K562 (cell line): Measurements from ENCODE around the gene EYA2. TPM values are rescaled to one million over a fixed set of nuclear protein-coding genes. Genes with fewer than 3 reads are reported as not detected.

Source experiments
- ATAC-seq: fragments of 200-7000 bp; cut with Tn5 transposase; 3 replicates; pipeline ENCODE4 v1.9.1; 2020; ENCODE audit warnings: moderate library complexity
- BruUV-seq: library from RNA; stranded (reverse); fragments of 400-500 nt; replicated peaks from 2 replicates; lab custom pipeline; 2021; lab: Mats Ljungman, UMichigan
- CTCF ChIA-PET: fragments of 300-600 bp; formaldehyde crosslinking; extraction: SDS; loops from one replicate; lab custom pipeline; 2021; ENCODE audit warnings: low intra/inter-chr PET ratio; lab: Yijun Ruan, JAX
- POLR2A ChIA-PET: fragments of 300-600, 350-650 bp; sonication (Branson Sonifier 250); formaldehyde crosslinking; extraction: SDS; loops from one replicate; lab custom pipeline; 2021; ENCODE audit warnings: antibody characterized with exemption, inconsistent platforms; lab: Yijun Ruan, JAX
- DNase-seq, 4 experiments: peaks; one replicate each; pipeline versions ENCODE4 v3.0.0 to v3.0.0-alpha.2; 2011 to 2018; ENCODE audit warnings: low spot score in 3 of 4, mixed read lengths in 3 of 4; ENCODE audit errors: extremely low read depth in 1 of 4
- FAIRE-seq: peaks from 2 replicates; lab custom pipeline; 2011; peaks lifted over from hg19 to GRCh38; lab: Jason Lieb, UNC
- H2AFZ ChIP-seq: 2 replicates; pipeline ENCODE4 v1.6.0; 2011; ENCODE audit warnings: low read depth, low read length, control low read depth, inconsistent platforms
- H3K27ac ChIP-seq: fragments of 200-600 bp; 3 replicates; pipeline ENCODE4 v1.8.0; 2011; ENCODE audit warnings: low read depth, mild to moderate bottlenecking, control low read depth, inconsistent platforms, low read length, moderate library complexity, mixed read lengths; ENCODE audit errors: extremely low read depth
- H3K27me3 ChIP-seq, 2 experiments: fragments of 300-600 bp in 1 of 2; 2 replicates in 1 of 2; 3 replicates in 1 of 2; pipeline versions ENCODE4 v1.6.0 to v1.8.0; 2011; ENCODE audit warnings: inconsistent platforms in 2 of 2, low read length in 2 of 2, mild to moderate bottlenecking in 1 of 2, mixed read lengths in 1 of 2, moderate library complexity in 1 of 2; ENCODE audit not compliant: control insufficient read depth in 2 of 2, insufficient read depth in 2 of 2
- H3K36me3 ChIP-seq: fragments of 300-600 bp; 3 replicates; pipeline ENCODE4 v1.8.0; 2011; ENCODE audit warnings: mild to moderate bottlenecking, low read length, inconsistent platforms; ENCODE audit not compliant: control insufficient read depth, insufficient read depth
- H3K4me1 ChIP-seq, 2 experiments: fragments of 200-600 bp in 1 of 2; replicated peaks in 1 of 2; 2 replicates in 1 of 2; 3 replicates in 1 of 2; pipeline versions ENCODE4 v1.5.1 to v1.8.0; 2011; ENCODE audit warnings: inconsistent platforms in 2 of 2, low read length in 2 of 2, mild to moderate bottlenecking in 1 of 2, mixed read lengths in 1 of 2, moderate library complexity in 1 of 2; ENCODE audit not compliant: control insufficient read depth in 2 of 2, insufficient read depth in 2 of 2
- H3K4me2 ChIP-seq: 2 replicates; pipeline ENCODE4 v1.6.1; 2011; ENCODE audit warnings: low read length, control low read depth, inconsistent platforms, mixed read lengths; ENCODE audit not compliant: insufficient read depth
- H3K4me3 ChIP-seq: fragments of 200-600 bp; sonication (generic), shearing (Covaris generic); 2 replicates; pipeline ENCODE4 v1.5.1; 2016; ENCODE audit warnings: control low read depth, inconsistent platforms
- H3K79me2 ChIP-seq: fragments of 200-600 bp; 3 replicates; pipeline ENCODE4 v1.8.0; 2011; ENCODE audit warnings: low read length, inconsistent platforms; ENCODE audit not compliant: control insufficient read depth, insufficient read depth
- H3K9ac ChIP-seq, 2 experiments: 2 replicates each; pipeline versions ENCODE4 v1.6.0 to v1.6.1; 2011; ENCODE audit warnings: low read depth in 2 of 2, low read length in 2 of 2, control low read depth in 1 of 2, inconsistent platforms in 1 of 2, mild to moderate bottlenecking in 1 of 2, mixed read lengths in 1 of 2; ENCODE audit not compliant: insufficient read depth in 1 of 2
- H3K9me1 ChIP-seq: one replicate; pipeline ENCODE4 v1.6.0; 2011; ENCODE audit warnings: inconsistent platforms, mild to moderate bottlenecking, low read length, moderate library complexity; ENCODE audit not compliant: control insufficient read depth, insufficient read depth
- H3K9me3 ChIP-seq: replicated peaks from 2 replicates; pipeline ENCODE4 v1.5.1; 2011; ENCODE audit warnings: low read depth, low read length, inconsistent platforms; ENCODE audit not compliant: control insufficient read depth, insufficient read depth
- H4K20me1 ChIP-seq: replicated peaks from 2 replicates; pipeline ENCODE4 v1.6.1; 2011; ENCODE audit warnings: low read length, inconsistent platforms, mixed read lengths; ENCODE audit not compliant: control insufficient read depth, insufficient read depth
- CUX1 ChIP-seq: fragments of 200-800 bp; sonication (Bioruptor generic); IDR thresholded peaks from 2 replicates; pipeline ENCODE4 v1.6.1; 2016; ENCODE audit warnings: missing genetic modification characterization, missing compliant biosample characterization
- MCM7 ChIP-seq, 2 experiments: fragments of 450-650 bp; IDR thresholded peaks; 2 replicates each; pipeline ENCODE4 v1.6.1; 2016 to 2018
- PBX2 ChIP-seq, 2 experiments: IDR thresholded peaks in 1 of 2; conservative IDR thresholded peaks in 1 of 2; 2 replicates each; pipeline ENCODE4 v1.6.1; 2016; ENCODE audit warnings: low read depth in 2 of 2, mild to moderate bottlenecking in 1 of 2, missing compliant biosample characterization in 1 of 2, missing genetic modification characterization in 1 of 2, moderate library complexity in 1 of 2
- RFX5 ChIP-seq: IDR thresholded peaks from 2 replicates; pipeline ENCODE4 v1.6.1; 2011; ENCODE audit warnings: low read depth, mild to moderate bottlenecking, improper control_type of control experiment, low read length
- in situ Hi-C: fragments of 300-500 bp; cut with MboI; formaldehyde crosslinking; loops from 4 replicates; pipeline ENCODE4 v1.15.0; 2018; ENCODE audit warnings: inconsistent platforms, mixed read lengths
- intact Hi-C: fragments of 100-400 bp; cut with micrococcal nuclease; formaldehyde crosslinking; loops from 2 replicates; pipeline ENCODE4 v1.14.2; 2022
- polyA plus RNA-seq, 8 experiments: library from polyadenylated mRNA; depleted of rRNA in 4 of 8; stranded (reverse) in 5 of 8; unstranded in 3 of 8; fragments of >200 nt; fragmentation: Nextera tagmentation in 2 of 8; fragmentation: Illumina TruSeq in 1 of 8; extraction: Ambion mirVana in 2 of 8; extraction: Trizol in 1 of 8; gene quantifications; 2 replicates each; pipeline versions ENCODE4 v1.2.1 to v1.2.3, GENCODE V29; 2011 to 2014; ENCODE audit warnings: inconsistent platforms in 1 of 8, missing spikeins in 1 of 8
- total RNA-seq, 7 experiments: library from RNA; depleted of rRNA in 6 of 7; stranded (reverse); fragments of >200 nt in 6 of 7; fragmentation: Illumina TruSeq in 2 of 7; extraction: Trizol in 2 of 7; gene quantifications; 2 replicates each; pipeline versions ENCODE4 v1.2.1 to v1.2.3, GENCODE V29; 2011 to 2021; ENCODE audit warnings: low replicate concordance in 1 of 7

EYA2 gene
- total and polyA plus RNA-seq, 9 of the 15 experiments (the other 6 are each of a cell fraction or from before 2014, with no cell fraction given): 0.03 TPM; not detected in 8

- DNase-seq (no peak), FAIRE-seq (no peak), ATAC-seq (no peak)
- Histone ChIP-seq H3K9me1 (no peaks in the 10 kb centered on the region), H4K20me1 (no peaks in the 10 kb centered on the region), H3K4me1 (no peaks in the 10 kb centered on the region), H3K4me2 (no peak overlapping the region), H3K9me3 (no peaks in the 10 kb centered on the region), H3K9ac (no peak overlapping the region), H3K4me3 (no peak overlapping the region), H3K27ac (no peak overlapping the region), H3K79me2 (no peaks in the 10 kb centered on the region), H3K27me3 (peaks cover 17 to 34% of the 10 kb centered on the region in 2 experiments; a peak in 4 of 5 replicates), H3K36me3 (no peaks in the 10 kb centered on the region), H2AFZ (no peak overlapping the region)
- BruUV-seq: no TSS peak
- in situ Hi-C loops: no loop called here
- intact Hi-C loops: no loop called here
- CTCF ChIA-PET: no interaction called here
- POLR2A ChIA-PET: no interaction called here
- no peak for TF ChIP-seq CUX1 (CRISPR knock-in tag)
- TF ChIP-seq MCM7 (IDR thresholded peaks at IDR 0.05): no peak
- no peak for TF ChIP-seq RFX5
- TF ChIP-seq PBX2 (CRISPR knock-in tag; IDR thresholded peaks at IDR 0.05; ENCODE audit: low read depth): no peak
- no peak for TF ChIP-seq PBX2 (tag; conservative IDR thresholded peaks at IDR 0.05; ENCODE audit: low read depth)
Observed at GRCh38 chr20:47125508-47125757, 230.8 kb downstream of the EYA2 start.
